GM23338 (cell line): ENCODE results near the gene MGAT5. TPM values are rescaled to one million over a fixed set of nuclear protein-coding genes. Genes with fewer than 3 reads are reported as not detected.

ENCODE experiments used
- ATAC-seq: fragments of 200-7000 bp; cut with Tn5 transposase; 3 replicates; pipeline ENCODE4 v1.9.1; 2020
- DNase-seq: peaks from one replicate; pipeline ENCODE4 v3.0.0-alpha.2; 2015; ENCODE audit warnings: low spot score
- H2AFZ ChIP-seq: fragments of 200-600 bp; sonication (generic); 2 replicates; pipeline ENCODE4 v1.8.0; 2016; ENCODE audit warnings: antibody characterized with exemption, mild to moderate bottlenecking, moderate library complexity
- H3F3A ChIP-seq: fragments of 200-600 bp; sonication (generic); replicated peaks from 2 replicates; pipeline ENCODE4 v1.8.0; 2017; ENCODE audit warnings: antibody characterized with exemption, mixed run types, low read depth
- H3K27ac ChIP-seq: fragments of 200-600 bp; sonication (generic); 2 replicates; pipeline ENCODE4 v1.6.1; 2016; ENCODE audit warnings: low read depth
- H3K27me3 ChIP-seq: fragments of 200-600 bp; sonication (generic); 2 replicates; pipeline ENCODE4 v1.8.0; 2016; ENCODE audit warnings: mild to moderate bottlenecking, mixed run types, moderate library complexity; ENCODE audit not compliant: insufficient read depth
- H3K36me3 ChIP-seq: fragments of 200-600 bp; sonication (generic); 2 replicates; pipeline ENCODE4 v1.8.0; 2016; ENCODE audit warnings: mild to moderate bottlenecking; ENCODE audit not compliant: insufficient read depth
- H3K4me1 ChIP-seq: fragments of 200-600 bp; sonication (generic); 2 replicates; pipeline ENCODE4 v1.8.0; 2016; ENCODE audit warnings: mild to moderate bottlenecking, moderate library complexity; ENCODE audit not compliant: insufficient read depth
- H3K4me2 ChIP-seq: fragments of 200-600 bp; sonication (generic); 2 replicates; pipeline ENCODE4 v1.7.1; 2017; ENCODE audit warnings: mixed run types
- H3K4me3 ChIP-seq: fragments of 200-600 bp; sonication (generic); 2 replicates; pipeline ENCODE4 v1.6.1; 2016; ENCODE audit warnings: mixed run types
- H3K79me2 ChIP-seq: fragments of 200-600 bp; sonication (generic); replicated peaks from 2 replicates; pipeline ENCODE4 v1.8.0; 2017; ENCODE audit warnings: mild to moderate bottlenecking; ENCODE audit not compliant: insufficient read depth
- H3K9me2 ChIP-seq: fragments of 200-600 bp; sonication (generic); 2 replicates; pipeline ENCODE4 v1.8.0; 2017; ENCODE audit not compliant: insufficient read depth
- H4K20me1 ChIP-seq: fragments of 200-600 bp; sonication (generic); replicated peaks from 2 replicates; pipeline ENCODE4 v1.8.0; 2017; ENCODE audit warnings: mild to moderate bottlenecking; ENCODE audit not compliant: insufficient read depth
- H3K27ac Mint-ChIP-seq: 2 replicates; pipeline ENCODE4 v1.8.0; 2020; ENCODE audit warnings: inconsistent platforms, mild to moderate bottlenecking, moderate library complexity, mixed read lengths
- H3K27me3 Mint-ChIP-seq: 3 replicates; pipeline ENCODE4 v1.8.0; 2022; ENCODE audit warnings: low read depth, mild to moderate bottlenecking, moderate library complexity, mixed read lengths, inconsistent platforms; ENCODE audit not compliant: insufficient read depth, poor library complexity
- H3K36me3 Mint-ChIP-seq: 3 replicates; pipeline ENCODE4 v1.8.0; 2021; ENCODE audit warnings: low read depth, mild to moderate bottlenecking, inconsistent platforms, moderate library complexity, mixed read lengths
- H3K4me1 Mint-ChIP-seq: 3 replicates; pipeline ENCODE4 v1.8.0; 2020; ENCODE audit warnings: mild to moderate bottlenecking, inconsistent platforms, mixed read lengths
- H3K4me3 Mint-ChIP-seq: 3 replicates; pipeline ENCODE4 v1.8.0; 2021; ENCODE audit warnings: moderate library complexity, mild to moderate bottlenecking, inconsistent platforms, mixed read lengths
- H3K9me3 Mint-ChIP-seq: 3 replicates; pipeline ENCODE4 v1.8.0; 2020; ENCODE audit warnings: moderate library complexity, mild to moderate bottlenecking, inconsistent platforms, mixed read lengths
- CREB1 ChIP-seq: fragments of 250-450 bp; sonication (Bioruptor Pico); IDR thresholded peaks from 2 replicates; pipeline ENCODE4 v1.5.0; 2020; ENCODE audit warnings: low read depth, mild to moderate bottlenecking, moderate library complexity
- EZH2phosphoT487 ChIP-seq: fragments of 200-600 bp; sonication (generic); IDR thresholded peaks from one replicate; pipeline ENCODE4 v1.8.1; 2018; ENCODE audit warnings: antibody characterized with exemption; ENCODE audit not compliant: unreplicated experiment
- POLR2AphosphoS5 ChIP-seq: IDR thresholded peaks from 2 replicates; pipeline ENCODE4 v1.6.1; 2016; ENCODE audit warnings: antibody characterized with exemption, low read depth
- STAT1 ChIP-seq: IDR thresholded peaks from one replicate; pipeline ENCODE4 v1.6.1; 2016; ENCODE audit warnings: antibody characterized with exemption; ENCODE audit not compliant: unreplicated experiment
- ZNF114 ChIP-seq: fragments of 250-450 bp; sonication (Bioruptor Pico); IDR thresholded peaks from 2 replicates; pipeline ENCODE4 v1.5.0; 2020; ENCODE audit warnings: mild to moderate bottlenecking, moderate library complexity
- polyA plus RNA-seq: library from polyadenylated mRNA; unstranded; fragments of >200 nt; fragmentation: Nextera tagmentation; extraction: Ambion mirVana; gene quantifications from 2 replicates; pipeline ENCODE4 v1.2.1, GENCODE V29; 2016
- total RNA-seq: library from RNA; depleted of rRNA; stranded (reverse); fragments of >200 nt; shearing (Covaris generic); gene quantifications from 2 replicates; pipeline ENCODE4 v1.2.3, GENCODE V29; 2014
- TF ChIP-seq, protein P1 (sequence below): fragments of 250-450 bp; sonication (Bioruptor Pico); IDR thresholded peaks from 2 replicates; pipeline ENCODE4 v1.5.0; 2020; ENCODE audit warnings: mild to moderate bottlenecking, moderate library complexity
- TF ChIP-seq, protein P2 (sequence below): IDR thresholded peaks from 2 replicates; pipeline ENCODE4 v1.6.1; 2016; ENCODE audit warnings: antibody characterized with exemption
- TF ChIP-seq, protein P3 (sequence below), 2 experiments: fragments of 200-600 bp in 1 of 2; sonication (generic) in 1 of 2; conservative IDR thresholded peaks; 2 replicates each; pipeline versions ENCODE4 v1.5.1 to v1.6.1; 2016 to 2017; ENCODE audit warnings: antibody characterized with exemption in 2 of 2, low read depth in 2 of 2, mild to moderate bottlenecking in 2 of 2, moderate library complexity in 1 of 2

Gene MGAT5
- total and polyA plus RNA-seq, 2 experiments from 2014 or later, result 4.6 to 27.6 TPM

DNA sequence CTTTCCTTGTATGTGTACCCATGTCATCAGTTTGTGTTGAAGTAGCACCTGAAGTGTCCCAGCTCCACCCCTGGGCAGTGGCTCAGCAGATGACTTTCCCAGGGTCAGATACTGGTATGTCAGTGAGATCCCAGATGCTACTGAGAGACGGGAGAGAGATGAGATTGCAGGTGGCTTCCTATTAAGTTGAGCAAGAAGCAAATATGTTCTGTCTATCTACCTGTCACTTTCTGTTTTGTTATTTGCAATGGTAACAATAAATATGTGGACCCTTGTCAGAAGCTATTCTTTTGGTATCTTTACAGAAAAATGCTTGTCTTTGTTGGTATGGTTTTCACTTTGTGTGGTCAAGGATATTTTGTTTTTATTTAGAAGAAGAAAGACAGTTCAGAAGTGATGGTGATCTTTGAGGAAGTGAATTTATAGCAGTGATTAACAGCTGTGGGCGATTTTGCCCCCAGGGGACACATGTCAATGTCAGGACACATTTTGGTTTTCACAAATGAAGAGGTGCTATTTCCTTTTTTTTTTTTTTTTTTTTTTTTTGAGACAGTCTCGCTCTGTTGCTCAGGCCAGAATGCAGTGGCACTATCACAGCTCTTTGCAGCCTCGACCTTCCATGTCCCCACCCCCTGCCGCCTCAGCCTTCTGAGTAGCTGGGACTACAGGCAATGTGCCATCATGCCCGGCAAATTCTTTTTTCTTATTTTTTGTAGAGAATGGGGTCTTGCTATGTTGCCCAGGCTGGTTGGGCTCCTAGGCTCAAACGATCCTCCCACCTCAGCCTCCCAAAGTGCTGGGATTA lies 21.4 kb downstream of the MGAT5 start:
- TF ChIP-seq EZH2phosphoT487, result no peak
- TF ChIP-seq, protein P1, sequence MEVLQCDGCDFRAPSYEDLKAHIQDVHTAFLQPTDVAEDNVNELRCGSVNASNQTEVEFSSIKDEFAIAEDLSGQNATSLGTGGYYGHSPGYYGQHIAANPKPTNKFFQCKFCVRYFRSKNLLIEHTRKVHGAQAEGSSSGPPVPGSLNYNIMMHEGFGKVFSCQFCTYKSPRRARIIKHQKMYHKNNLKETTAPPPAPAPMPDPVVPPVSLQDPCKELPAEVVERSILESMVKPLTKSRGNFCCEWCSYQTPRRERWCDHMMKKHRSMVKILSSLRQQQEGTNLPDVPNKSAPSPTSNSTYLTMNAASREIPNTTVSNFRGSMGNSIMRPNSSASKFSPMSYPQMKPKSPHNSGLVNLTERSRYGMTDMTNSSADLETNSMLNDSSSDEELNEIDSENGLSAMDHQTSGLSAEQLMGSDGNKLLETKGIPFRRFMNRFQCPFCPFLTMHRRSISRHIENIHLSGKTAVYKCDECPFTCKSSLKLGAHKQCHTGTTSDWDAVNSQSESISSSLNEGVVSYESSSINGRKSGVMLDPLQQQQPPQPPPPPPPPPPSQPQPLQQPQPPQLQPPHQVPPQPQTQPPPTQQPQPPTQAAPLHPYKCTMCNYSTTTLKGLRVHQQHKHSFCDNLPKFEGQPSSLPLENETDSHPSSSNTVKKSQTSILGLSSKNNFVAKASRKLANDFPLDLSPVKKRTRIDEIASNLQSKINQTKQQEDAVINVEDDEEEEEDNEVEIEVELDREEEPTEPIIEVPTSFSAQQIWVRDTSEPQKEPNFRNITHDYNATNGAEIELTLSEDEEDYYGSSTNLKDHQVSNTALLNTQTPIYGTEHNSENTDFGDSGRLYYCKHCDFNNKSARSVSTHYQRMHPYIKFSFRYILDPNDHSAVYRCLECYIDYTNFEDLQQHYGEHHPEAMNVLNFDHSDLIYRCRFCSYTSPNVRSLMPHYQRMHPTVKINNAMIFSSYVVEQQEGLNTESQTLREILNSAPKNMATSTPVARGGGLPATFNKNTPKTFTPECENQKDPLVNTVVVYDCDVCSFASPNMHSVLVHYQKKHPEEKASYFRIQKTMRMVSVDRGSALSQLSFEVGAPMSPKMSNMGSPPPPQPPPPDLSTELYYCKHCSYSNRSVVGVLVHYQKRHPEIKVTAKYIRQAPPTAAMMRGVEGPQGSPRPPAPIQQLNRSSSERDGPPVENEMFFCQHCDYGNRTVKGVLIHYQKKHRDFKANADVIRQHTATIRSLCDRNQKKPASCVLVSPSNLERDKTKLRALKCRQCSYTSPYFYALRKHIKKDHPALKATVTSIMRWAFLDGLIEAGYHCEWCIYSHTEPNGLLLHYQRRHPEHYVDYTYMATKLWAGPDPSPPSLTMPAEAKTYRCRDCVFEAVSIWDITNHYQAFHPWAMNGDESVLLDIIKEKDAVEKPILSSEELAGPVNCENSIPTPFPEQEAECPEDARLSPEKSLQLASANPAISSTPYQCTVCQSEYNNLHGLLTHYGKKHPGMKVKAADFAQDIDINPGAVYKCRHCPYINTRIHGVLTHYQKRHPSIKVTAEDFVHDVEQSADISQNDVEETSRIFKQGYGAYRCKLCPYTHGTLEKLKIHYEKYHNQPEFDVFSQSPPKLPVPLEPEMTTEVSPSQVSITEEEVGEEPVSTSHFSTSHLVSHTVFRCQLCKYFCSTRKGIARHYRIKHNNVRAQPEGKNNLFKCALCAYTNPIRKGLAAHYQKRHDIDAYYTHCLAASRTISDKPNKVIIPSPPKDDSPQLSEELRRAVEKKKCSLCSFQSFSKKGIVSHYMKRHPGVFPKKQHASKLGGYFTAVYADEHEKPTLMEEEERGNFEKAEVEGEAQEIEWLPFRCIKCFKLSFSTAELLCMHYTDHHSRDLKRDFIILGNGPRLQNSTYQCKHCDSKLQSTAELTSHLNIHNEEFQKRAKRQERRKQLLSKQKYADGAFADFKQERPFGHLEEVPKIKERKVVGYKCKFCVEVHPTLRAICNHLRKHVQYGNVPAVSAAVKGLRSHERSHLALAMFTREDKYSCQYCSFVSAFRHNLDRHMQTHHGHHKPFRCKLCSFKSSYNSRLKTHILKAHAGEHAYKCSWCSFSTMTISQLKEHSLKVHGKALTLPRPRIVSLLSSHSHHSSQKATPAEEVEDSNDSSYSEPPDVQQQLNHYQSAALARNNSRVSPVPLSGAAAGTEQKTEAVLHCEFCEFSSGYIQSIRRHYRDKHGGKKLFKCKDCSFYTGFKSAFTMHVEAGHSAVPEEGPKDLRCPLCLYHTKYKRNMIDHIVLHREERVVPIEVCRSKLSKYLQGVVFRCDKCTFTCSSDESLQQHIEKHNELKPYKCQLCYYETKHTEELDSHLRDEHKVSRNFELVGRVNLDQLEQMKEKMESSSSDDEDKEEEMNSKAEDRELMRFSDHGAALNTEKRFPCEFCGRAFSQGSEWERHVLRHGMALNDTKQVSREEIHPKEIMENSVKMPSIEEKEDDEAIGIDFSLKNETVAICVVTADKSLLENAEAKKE (CRISPR knock-in tag), result no peak
- TF ChIP-seq STAT1, result no peak
- TF ChIP-seq POLR2AphosphoS5, result no peak
- TF ChIP-seq, protein P2, sequence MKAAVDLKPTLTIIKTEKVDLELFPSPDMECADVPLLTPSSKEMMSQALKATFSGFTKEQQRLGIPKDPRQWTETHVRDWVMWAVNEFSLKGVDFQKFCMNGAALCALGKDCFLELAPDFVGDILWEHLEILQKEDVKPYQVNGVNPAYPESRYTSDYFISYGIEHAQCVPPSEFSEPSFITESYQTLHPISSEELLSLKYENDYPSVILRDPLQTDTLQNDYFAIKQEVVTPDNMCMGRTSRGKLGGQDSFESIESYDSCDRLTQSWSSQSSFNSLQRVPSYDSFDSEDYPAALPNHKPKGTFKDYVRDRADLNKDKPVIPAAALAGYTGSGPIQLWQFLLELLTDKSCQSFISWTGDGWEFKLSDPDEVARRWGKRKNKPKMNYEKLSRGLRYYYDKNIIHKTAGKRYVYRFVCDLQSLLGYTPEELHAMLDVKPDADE, result no peak
- TF ChIP-seq, protein P3, sequence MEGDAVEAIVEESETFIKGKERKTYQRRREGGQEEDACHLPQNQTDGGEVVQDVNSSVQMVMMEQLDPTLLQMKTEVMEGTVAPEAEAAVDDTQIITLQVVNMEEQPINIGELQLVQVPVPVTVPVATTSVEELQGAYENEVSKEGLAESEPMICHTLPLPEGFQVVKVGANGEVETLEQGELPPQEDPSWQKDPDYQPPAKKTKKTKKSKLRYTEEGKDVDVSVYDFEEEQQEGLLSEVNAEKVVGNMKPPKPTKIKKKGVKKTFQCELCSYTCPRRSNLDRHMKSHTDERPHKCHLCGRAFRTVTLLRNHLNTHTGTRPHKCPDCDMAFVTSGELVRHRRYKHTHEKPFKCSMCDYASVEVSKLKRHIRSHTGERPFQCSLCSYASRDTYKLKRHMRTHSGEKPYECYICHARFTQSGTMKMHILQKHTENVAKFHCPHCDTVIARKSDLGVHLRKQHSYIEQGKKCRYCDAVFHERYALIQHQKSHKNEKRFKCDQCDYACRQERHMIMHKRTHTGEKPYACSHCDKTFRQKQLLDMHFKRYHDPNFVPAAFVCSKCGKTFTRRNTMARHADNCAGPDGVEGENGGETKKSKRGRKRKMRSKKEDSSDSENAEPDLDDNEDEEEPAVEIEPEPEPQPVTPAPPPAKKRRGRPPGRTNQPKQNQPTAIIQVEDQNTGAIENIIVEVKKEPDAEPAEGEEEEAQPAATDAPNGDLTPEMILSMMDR (conservative IDR thresholded peaks at IDR 0.05; ENCODE audit: low read depth in 2 of 2), result no peak
- no peak for TF ChIP-seq CREB1 (CRISPR knock-in tag)
- TF ChIP-seq ZNF114 (CRISPR knock-in tag), result no peak

More for the DNA sequence above, 21.4 kb downstream of the MGAT5 start:
- peaks cover 22% of the 10 kb centered on the region for H3K4me1 ChIP-seq
- peak overlapping the region; percentile 45; the same call in 1 of the 2 replicates for H3K4me2 ChIP-seq
- no peaks in the 10 kb centered on the region for H3K9me3 Mint-ChIP-seq
- no peaks in the 10 kb centered on the region for H3F3A ChIP-seq
- no peaks in the 10 kb centered on the region; the same call in 2 of the 3 replicates for H3K36me3 Mint-ChIP-seq
- peaks cover 21% of the 10 kb centered on the region for H3K4me1 Mint-ChIP-seq
- no peak for ATAC-seq
- H3K36me3 ChIP-seq, result no peaks in the 10 kb centered on the region
- H3K4me3 Mint-ChIP-seq, result no peak overlapping the region
- H3K4me3 ChIP-seq, result no peak overlapping the region
- no peaks in the 10 kb centered on the region for H3K9me2 ChIP-seq
- H2AFZ ChIP-seq, result no peak overlapping the region
- DNase-seq, result no peak
- peaks cover 15% of the 10 kb centered on the region for H3K27me3 Mint-ChIP-seq
- H3K27ac ChIP-seq, result no peak overlapping the region
- peaks cover 17% of the 10 kb centered on the region; the same call in 1 of the 2 replicates for H4K20me1 ChIP-seq
- 0 out of 2 replicates have a peak overlapping the region, but pooled peaks have one; percentile 67 for H3K27ac Mint-ChIP-seq
- no peaks in the 10 kb centered on the region; the same call in 1 of the 2 replicates for H3K79me2 ChIP-seq
- H3K27me3 ChIP-seq, result no peaks in the 10 kb centered on the region
